ENCODE measurements around the gene WDR4. TPM values are rescaled to one million over a fixed set of nuclear protein-coding genes. Genes with fewer than 3 reads are reported as not detected.

WDR4 gene
- total RNA-seq, 1 experiment from 2014 or later: 55.3 TPM

- CTCF ChIA-PET: no interaction called here
These were observed 41.7 kb downstream of the WDR4 start for GRCh38 chr21:42837421-42838211.

GRCh38 chr21:42836767-42837301, 42.5 kb downstream of the WDR4 start:
- CTCF ChIA-PET: no interaction called here
- Histone ChIP-seq H3K27ac (ENCODE audit: low read depth, low read length, poor library complexity, severe bottlenecking) (no peak overlapping the region), H3K36me3 (ENCODE audit: insufficient read depth, low read length, poor library complexity, severe bottlenecking) (peaks cover 20% of the 10 kb centered on the region), H3K27me3 (replicated peaks; ENCODE audit: insufficient read depth, low read depth, low read length, poor library complexity) (no peaks in the 10 kb centered on the region), H3K4me3 (ENCODE audit: low read depth, low read length, poor library complexity, severe bottlenecking) (no peak overlapping the region), H3K4me1 (ENCODE audit: insufficient read depth, low read length, poor library complexity, severe bottlenecking) (peaks cover 5% of the 10 kb centered on the region), H3K9me3 (ENCODE audit: low read depth, low read length, poor library complexity, severe bottlenecking) (no peaks in the 10 kb centered on the region)
- TF ChIP-seq CTCF (conservative IDR thresholded peaks at IDR 0.05; ENCODE audit: low read depth, low read length): no peak
- TF ChIP-seq EZH2 (IDR thresholded peaks at IDR 0.05; ENCODE audit: borderline replicate concordance, low read depth, low read length, poor library complexity, severe bottlenecking): no peak
- no TSS peak for BruUV-seq (replicated peaks)
- no peak for DNase-seq (ENCODE audit: low spot score)
- POLR2A ChIA-PET (ENCODE audit: low non-redundant PET): no interaction called here
- intact Hi-C loops (cut with micrococcal nuclease; ENCODE audit: unreplicated experiment): no loop called here

More at GRCh38 chr21:42837421-42838211, 41.7 kb downstream of the WDR4 start:
- Histone ChIP-seq H3K4me1 (ENCODE audit: insufficient read depth, low read length, poor library complexity, severe bottlenecking) (peaks cover 5% of the 10 kb centered on the region), H3K27me3 (replicated peaks; ENCODE audit: insufficient read depth, low read depth, low read length, poor library complexity) (no peaks in the 10 kb centered on the region), H3K27ac (ENCODE audit: low read depth, low read length, poor library complexity, severe bottlenecking) (no peak overlapping the region), H3K9me3 (ENCODE audit: low read depth, low read length, poor library complexity, severe bottlenecking) (no peaks in the 10 kb centered on the region), H3K36me3 (ENCODE audit: insufficient read depth, low read length, poor library complexity, severe bottlenecking) (peaks cover 26% of the 10 kb centered on the region), H3K4me3 (ENCODE audit: low read depth, low read length, poor library complexity, severe bottlenecking) (no peak overlapping the region)
- POLR2A ChIA-PET (ENCODE audit: low non-redundant PET): no interaction called here
- intact Hi-C loops (cut with micrococcal nuclease; ENCODE audit: unreplicated experiment): no loop called here
- DNase-seq (ENCODE audit: low spot score): no peak
- BruUV-seq (replicated peaks): no TSS peak
- TF ChIP-seq EZH2 (IDR thresholded peaks at IDR 0.05; ENCODE audit: borderline replicate concordance, low read depth, low read length, poor library complexity, severe bottlenecking): no peak
- TF ChIP-seq CTCF (conservative IDR thresholded peaks at IDR 0.05; ENCODE audit: low read depth, low read length): no peak

- CTCF ChIA-PET: no interaction called here
- Histone ChIP-seq H3K36me3 (ENCODE audit: insufficient read depth, low read length, poor library complexity, severe bottlenecking) (peaks cover 16% of the 10 kb centered on the region), H3K27me3 (replicated peaks; ENCODE audit: insufficient read depth, low read depth, low read length, poor library complexity) (no peaks in the 10 kb centered on the region), H3K9me3 (ENCODE audit: low read depth, low read length, poor library complexity, severe bottlenecking) (no peaks in the 10 kb centered on the region), H3K4me3 (ENCODE audit: low read depth, low read length, poor library complexity, severe bottlenecking) (no peak overlapping the region), H3K27ac (ENCODE audit: low read depth, low read length, poor library complexity, severe bottlenecking) (no peak overlapping the region), H3K4me1 (ENCODE audit: insufficient read depth, low read length, poor library complexity, severe bottlenecking) (peaks cover 5% of the 10 kb centered on the region)
- POLR2A ChIA-PET (ENCODE audit: low non-redundant PET): no interaction called here
- TF ChIP-seq CTCF (conservative IDR thresholded peaks at IDR 0.05; ENCODE audit: low read depth, low read length): no peak
- no peak for TF ChIP-seq EZH2 (IDR thresholded peaks at IDR 0.05; ENCODE audit: borderline replicate concordance, low read depth, low read length, poor library complexity, severe bottlenecking)
- DNase-seq (ENCODE audit: low spot score): no peak
- intact Hi-C loops (cut with micrococcal nuclease; ENCODE audit: unreplicated experiment): no loop called here
- BruUV-seq (replicated peaks): no TSS peak
These were observed 43.0 kb downstream of the WDR4 start for GRCh38 chr21:42836402-42836666.
